NCI-H1092 (cell line): ENCODE data around the gene NRG3.

ENCODE experiments used
- DNase-seq: peaks from one replicate; lab custom pipeline; 2025; lab: John Stamatoyannopoulos, UW

The NRG3 gene

DNA sequence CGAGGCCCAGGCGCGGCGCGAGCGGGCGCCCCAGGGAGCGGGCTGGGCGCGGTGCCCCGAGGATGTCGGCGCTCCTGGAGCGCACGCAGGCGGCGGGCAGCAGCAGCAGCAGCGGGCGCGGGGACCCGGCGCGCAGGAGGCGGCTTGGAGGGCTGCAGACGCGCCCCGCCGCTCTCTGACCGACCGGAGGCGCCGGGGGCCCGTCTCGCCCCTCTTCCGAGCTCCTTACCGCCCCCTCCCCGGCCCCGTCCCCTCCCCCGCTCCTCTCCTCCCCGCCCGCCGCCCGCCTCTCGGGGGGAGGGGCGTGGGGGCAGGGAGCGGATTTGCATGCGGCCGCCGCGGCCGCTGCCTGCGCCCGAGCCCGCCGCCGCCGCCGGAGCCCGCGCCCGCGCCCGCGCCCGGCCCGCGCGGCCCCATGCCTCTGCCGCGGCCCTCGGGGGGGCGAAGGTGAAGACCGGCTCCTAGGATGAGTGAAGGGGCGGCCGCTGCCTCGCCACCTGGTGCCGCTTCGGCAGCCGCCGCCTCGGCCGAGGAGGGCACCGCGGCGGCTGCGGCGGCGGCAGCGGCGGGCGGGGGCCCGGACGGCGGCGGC lies at the start of gene NRG3:
TSS of gene NRG3 (plus strand) at position 320 of the 592 bp plus-strand sequence.
- no peak for DNase-seq

DNA sequence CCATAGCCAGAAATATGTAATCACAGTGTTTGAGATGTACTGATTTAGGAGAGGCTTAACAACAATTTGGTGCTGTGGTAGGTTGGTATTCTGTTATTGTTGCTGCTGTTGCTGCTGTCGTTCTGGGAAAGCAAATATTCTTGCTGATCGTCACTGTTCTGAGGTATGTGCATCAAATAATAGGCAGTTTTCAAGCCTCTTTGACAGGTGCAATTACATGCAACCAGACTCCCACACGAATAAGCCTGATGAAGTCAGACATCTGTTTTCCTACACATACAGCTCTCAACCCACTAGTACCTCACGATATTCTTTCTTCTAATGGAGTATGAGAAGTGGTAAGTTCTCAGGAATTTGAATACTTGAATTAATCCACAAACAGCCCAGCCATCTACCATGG lies 46.7 kb upstream of the NRG3 start:
- no peak for DNase-seq

DNA sequence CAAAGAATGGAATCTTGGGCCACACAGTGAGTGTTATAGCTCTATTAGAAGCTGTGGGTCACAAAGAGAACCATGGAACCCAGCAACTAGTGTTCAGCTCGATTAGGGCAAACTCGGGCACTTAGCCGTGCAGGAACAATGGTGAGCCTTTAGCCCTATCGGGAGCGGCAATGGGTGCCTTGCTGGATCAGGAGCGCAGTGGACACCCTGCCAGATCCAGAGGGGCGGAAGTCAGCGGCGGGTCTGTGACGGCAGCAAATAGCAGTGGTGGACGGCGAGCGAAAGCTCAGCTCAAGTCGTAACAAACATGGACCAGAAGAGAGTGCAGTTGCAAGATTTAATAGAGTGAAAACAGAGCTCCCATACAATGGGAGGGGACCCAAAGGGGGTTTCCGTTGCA lies 43.9 kb upstream of the NRG3 start:
- DNase-seq = no peak

DNA sequence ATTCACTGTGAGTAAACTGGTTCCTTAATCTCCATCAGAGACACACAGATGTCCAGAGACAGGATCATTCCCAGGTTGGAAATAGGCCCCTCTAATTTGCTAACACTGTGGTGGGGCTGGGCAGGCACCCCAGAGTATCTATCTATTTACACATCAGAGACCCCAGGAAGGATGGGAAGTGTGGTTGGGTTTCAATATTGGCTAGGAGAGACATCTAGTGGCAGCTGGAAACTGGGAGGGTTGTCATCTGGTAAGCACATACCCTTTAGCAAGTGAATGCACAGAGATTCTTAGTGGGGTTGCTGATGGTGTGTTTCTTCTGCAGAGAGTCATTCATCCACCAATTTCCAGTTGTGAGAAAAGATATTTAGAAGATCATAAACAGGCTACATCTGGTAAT lies 36.0 kb upstream of the NRG3 start:
- no peak for DNase-seq

DNA sequence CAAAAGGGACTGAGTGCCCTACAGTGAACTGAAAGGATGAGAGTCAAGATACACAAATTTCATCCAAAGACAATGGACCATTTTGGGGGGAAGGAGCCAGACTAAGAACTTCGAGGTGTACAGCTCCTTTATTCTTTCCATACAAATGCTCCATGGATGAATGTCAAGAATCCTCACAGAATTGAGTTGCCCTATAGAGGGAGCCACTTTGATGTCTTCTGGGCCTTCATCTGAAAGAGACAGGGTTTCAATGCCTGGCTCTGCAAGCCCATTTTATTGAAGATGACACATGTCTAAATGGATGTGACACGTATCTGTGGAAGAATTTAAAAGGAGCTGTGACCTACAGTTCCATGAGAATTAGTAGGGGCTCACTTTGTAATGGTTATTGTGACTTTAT lies 32.0 kb upstream of the NRG3 start:
- no peak for DNase-seq

DNA sequence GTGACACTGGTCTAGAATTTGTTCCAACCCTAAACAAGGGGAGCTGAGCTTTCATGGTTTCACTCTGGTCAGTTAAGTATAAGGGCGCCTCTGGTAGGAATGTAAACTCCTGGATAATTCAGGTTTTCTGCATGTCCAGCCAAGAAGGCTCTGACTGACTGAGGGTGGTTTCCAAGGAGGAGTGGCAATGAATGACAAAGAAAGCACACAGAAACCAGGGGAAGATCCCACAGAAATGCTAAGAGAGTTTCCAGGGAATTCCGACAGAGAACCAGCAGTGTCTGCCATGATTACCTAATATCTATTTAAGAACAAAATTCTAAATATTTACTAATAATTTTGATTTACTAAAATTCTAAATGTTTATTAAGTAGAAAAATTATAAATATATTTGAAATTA lies 27.3 kb upstream of the NRG3 start:
- no peak for DNase-seq

DNA sequence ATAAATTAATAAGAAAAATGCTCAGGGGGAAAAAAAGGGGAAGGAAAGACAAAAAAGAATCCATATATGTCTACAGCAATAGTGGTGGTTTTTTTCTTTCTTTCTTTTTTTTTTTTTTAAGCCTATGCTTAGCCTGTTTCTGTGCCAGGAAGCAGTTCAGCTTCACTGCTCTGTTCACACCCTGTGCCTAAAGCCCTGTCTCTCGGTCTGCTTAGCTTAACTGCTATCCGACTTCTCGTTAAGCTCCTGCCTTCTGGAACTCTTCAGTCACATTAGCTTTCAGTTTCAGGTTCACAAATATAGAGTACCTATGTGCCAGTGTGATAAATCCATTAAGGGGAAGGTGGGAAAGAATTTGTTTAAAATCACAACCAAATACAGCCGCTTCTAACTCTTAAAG lies 26.5 kb upstream of the NRG3 start:
- no peak for DNase-seq

DNA sequence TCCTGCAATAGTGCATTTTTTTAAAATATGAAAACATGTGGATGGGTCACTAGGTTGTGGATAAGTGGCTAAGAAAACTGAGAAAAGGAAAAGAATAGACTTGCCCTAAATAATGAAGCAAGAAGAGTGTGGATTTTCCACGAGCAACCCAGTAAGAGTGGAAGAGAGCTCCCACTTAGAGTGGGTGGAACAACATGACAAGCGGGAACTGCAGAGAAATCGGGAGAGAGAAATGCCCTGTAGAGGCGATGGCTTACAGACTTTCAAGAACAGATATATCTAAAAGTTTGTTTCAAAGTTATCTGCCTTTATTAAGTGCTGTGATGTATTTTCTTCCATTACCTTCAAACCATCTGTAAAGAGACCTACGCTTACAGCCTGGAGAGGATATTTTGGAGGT lies 26.1 kb upstream of the NRG3 start:
- no peak for DNase-seq

DNA sequence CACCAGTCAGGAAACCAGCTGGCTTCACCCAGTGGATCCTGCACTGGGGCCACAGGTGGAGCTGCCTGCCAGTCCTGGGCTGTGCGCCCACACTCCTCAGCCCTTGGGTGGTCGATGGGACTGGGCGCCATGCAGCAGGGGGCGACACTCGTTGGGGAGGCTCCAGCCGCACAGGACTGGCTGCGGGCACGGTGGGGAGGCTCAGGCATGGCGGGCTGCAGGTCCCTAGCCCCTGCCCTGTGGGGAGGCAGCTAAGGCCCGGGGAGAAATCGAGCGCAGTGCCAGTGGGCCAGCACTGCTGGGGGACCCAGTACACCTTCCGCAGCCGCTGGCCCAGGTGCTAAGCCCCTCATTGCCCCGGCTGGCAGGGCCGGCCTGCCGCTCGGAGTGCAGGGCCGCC lies 12.4 kb upstream of the NRG3 start:
- DNase-seq = no peak

DNA sequence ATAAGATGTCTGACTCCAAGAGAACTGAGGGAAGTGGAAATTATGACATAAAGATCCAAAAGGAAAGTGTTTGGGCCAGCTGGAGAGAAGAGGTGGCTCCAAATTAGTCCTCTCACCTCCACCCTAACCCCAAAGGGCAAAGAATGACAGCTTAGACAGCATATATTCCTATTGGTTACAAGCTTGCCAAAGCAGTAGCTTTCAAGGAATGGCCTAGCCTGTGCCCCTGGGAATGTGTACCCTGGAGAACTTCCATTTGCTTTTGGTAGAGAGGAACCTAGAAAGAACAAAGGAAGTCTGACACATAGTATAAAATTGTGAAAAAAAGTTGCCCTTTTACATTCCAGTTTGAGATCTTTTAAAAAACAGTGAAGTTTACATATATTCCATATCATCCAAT lies 11.2 kb upstream of the NRG3 start:
- no peak for DNase-seq

DNA sequence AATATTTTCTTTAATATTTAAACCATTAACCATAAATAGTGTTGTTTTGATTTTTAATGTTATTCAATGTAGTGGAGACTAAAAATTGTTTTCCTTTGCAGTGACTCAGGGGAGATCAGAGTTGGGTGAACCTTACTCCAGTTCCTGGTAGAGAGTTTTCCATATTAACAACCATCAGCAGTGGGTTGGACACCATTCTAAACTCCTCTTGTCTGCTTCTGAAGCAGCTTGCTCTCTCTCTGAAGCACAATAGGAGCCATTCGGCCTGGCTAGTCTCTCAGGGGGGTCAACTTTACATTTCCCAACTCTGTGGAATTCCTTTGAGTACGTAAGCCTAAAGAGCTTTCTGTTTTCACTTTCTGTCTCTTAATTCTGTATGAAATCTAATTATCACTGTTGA lies 9.4 kb upstream of the NRG3 start:
- DNase-seq = no peak

DNA sequence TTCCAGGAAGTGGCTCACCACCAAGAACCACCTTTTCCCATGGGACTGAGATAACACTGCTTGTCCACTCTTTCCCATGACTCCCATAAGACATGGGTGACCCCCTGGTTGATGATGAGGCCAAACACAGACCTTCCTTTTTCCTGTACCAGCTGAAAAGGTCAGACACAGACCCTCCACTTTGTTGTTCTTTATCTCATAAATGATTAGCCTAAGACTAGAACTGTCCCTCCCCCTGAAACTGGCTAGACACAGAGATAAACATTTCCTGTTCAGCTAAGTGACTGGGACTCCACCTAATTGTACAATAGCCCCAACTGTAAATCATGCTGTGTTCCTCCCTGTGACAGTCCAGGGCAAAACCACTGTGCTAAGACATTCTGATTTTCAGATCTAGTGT lies 8.2 kb upstream of the NRG3 start:
- no peak for DNase-seq

DNA sequence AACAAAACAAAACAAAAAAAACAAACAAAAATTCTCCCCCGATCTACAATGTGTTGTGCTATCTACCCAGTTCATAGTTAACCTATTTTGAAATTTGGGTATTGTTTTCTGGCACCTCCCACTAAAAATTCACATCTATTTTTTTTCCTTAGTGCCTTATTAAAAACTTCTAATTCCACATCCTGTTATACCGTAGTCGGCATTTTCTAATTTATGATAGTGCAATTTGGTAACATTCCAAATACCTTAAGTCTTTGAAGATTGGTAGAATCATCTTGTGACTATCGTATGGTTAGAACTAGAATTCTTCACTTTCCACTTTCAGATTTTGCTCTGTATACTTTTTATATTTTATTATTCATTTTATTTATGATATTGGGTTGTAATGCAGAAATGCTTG lies 4.5 kb upstream of the NRG3 start:
- no peak for DNase-seq

DNA sequence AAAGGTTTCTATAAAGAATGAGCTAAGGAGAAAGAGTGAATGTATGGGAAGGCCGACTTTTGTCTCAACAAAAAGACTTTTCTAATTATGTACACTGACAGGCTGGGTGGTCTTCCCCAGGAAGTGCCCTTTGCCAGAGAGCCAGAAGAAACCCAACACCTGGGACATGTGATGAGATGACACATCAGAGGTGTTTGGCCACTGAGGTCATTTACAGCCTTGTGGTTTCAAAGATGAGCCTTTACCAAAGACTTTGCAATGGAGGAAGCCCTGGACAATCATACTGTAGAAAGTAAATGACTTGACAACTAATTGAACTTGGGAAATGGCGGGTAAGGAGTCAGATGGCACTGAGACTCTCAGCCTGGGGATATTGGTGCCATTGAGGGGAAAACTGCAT lies 3.4 kb upstream of the NRG3 start:
- DNase-seq = no peak

DNA sequence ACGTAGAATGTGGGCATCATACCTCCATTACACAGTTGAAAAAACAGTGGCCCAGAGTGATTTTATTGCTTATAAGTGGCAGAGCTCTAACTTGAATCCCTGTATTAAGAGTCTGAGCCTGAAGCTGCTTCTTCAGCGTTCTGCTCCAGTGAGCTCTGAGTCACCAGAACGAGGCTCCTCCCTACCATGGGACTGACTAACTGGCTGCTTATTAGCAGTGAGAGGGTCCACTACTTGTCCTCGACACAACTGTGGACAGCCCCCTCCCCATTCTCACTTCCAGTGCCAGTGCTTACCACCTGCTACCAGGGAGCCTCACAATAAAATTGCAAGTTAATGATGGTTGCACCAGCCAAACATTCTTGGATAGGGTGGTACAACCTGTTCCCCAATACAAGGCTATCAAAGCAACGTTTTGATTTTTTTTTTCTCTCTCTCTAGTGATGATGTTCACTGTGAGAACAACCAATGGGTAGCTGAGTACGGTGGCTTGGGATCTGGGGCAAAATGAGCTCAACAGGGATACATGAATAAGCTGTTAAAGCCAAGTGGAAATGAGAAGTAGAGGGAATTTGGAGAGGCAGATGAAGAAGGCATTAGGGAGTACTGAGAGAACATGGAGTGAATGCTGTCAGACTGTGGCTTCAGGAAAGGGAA lies 2.7 kb upstream of the NRG3 start:
- no peak for DNase-seq

DNA sequence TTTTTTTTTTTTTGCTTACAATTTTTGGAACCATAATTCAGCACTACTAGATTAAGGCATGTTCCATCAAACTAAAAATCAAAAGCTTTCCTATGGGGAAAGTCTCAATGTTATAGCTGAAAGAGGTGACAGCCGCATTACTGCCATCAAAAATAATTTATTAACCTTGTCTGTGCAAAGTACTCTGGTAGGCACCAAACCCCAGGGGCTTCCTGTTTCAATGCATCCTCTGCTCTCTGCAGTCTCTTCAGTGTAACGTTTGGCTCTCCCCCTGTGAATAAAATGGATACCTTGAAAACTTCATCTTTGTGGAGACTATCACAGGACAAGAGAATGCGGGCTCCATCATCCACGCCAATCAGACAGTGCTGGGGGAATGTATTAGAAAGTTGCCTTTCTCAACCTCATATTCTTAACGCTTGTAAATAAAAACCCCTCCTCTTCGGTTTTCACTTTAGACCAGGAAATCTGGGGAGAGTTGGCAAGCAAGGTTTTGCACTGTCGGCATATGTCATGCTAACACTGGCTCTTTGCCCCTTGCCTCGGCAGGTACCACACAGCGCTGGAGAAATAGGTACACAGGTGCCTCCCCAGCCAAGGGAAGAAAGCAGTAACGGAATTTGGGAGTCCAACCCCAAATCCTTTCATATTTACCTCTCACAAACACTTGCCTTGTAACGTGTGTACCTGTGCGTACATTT lies 1.6 kb upstream of the NRG3 start:
- no peak for DNase-seq

DNA sequence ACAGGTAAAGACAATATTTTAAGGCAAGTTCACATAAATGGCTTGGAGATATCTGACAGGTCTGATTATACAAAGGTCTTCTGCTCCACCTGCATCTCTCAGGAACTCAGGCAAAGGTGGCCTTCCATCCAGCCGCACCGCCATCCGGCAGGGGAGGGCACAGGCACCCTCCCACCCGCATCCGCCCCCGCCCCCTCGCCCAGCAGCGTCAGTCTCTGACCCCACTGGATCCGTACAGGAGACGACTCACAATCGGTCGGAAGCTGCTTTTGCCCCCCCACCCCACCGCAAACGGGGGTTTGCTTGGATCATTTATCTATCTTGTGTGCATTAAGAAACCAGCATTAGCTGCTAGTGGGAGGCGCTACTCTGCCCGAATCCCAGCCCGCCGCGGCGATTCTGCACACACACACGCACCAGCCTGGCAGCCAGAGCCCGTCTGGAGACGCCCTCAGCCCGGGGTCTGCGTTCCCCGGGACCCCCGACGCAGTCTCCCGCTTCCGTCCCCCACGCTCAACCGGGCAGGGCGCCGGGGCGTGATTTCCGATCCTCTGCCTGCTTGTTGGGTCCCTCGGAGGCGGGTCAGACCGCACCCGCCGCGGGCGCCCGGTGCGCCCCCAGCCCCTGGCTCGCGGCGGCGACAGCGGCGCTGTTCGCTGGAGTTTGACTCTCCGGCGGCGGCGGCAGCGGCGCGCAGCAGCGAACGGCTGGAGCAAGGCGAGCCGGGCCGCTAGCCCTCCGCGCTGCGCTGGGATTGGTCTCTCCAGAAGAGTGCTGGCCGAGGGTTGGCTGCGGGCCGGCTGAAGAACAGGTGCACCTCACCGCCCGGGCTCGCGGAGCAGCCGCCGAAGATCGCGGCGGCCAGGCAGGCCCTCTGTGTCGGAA lies 820 bp upstream of the NRG3 start:
- DNase-seq = peak; percentile 17

DNA sequence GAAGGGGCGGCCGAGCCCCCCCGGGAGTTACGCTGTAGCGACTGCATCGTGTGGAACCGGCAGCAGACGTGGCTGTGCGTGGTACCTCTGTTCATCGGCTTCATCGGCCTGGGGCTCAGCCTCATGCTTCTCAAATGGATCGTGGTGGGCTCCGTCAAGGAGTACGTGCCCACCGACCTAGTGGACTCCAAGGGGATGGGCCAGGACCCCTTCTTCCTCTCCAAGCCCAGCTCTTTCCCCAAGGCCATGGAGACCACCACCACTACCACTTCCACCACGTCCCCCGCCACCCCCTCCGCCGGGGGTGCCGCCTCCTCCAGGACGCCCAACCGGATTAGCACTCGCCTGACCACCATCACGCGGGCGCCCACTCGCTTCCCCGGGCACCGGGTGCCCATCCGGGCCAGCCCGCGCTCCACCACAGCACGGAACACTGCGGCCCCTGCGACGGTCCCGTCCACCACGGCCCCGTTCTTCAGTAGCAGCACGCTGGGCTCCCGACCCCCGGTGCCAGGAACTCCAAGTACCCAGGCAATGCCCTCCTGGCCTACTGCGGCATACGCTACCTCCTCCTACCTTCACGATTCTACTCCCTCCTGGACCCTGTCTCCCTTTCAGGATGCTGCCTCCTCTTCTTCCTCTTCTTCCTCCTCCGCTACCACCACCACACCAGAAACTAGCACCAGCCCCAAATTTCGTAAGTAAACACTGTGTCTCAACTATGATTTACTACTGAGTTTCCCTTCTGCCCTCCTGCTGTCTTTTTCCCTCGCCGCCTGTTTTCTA lies 666 bp downstream of the NRG3 start:
- DNase-seq = no peak

DNA sequence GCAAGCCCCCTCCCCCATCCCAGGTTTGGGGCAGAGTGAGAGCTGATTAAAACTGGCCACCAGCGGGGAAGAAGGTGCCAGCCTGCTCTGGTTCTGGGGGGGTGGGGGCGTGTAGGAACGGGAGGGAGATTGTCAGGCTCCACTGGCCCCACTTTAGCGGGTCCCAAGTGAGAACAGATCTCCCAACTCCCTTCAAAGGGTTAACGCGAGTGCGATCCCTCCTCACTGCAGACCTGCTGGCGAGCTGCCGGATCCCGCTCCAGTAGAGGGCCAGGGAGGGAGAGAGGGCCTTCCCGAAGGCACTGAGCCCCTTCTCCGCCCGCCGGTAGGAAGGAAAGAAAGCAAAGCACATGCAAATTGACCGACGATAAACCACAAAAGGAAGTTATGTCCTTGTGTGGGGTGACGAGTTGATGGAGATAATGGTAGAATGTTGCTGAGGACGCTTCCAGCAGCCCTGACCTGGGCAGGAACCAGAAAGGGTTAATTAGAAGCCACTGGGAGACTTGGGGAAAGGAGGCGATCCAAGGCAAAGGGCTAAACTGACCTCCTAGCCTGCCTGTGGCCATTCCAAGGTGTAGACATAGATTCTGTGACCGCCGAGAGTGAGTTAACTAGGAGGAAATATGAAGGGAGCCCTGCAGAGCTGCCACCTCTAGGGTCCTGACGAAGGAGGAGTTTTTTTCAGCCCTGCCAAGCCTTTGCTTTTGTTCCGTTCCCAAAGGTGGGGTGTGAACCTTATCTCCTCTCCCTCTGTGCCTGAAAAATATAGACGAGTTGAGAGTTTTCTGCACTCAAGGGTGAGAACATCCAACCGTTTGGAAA lies 1.5 kb downstream of the NRG3 start:
- no peak for DNase-seq

DNA sequence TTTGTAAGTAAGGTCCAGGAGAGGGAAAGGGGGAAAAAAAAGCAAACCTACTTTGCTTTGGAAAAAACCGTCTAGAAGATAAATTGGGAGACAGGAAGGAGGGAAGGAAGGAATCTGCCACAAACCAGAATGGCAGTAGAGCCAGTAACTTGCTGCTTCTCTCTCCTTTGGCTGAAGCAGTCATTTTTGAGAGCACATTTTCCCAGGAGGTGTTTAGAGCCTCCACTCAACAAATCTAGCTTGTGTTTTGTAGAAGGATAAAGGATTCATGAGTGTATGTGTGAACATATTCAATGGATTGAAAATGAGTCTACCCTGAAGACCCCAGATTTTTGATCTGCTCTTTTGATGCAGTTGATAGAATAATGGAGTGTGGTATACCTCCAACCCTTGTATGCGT lies 2.6 kb downstream of the NRG3 start:
- DNase-seq = no peak

DNA sequence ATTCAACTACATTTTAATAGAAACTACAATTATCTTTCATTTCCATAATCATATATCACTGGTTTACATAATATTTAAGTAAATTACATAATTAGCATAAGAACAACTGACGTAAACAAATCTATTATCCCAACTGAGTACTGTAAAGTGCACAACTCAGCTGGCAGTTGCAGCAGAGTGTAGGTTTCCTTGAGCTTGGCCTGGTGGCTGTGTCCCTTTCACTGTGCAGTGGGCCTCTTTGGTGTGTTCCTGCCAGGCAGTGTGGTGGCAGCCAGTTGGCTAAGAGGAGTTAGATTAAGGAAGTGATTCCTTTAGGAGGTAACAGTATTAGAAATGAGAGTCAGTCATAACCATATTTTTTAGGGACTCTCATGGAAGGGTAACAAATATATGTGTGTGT lies 7.0 kb downstream of the NRG3 start:
- no peak for DNase-seq
